NCI-H2171 treated with DMSO at 0.1 percent for 48 hours (cell line): Measurements from ENCODE around the gene TPST1.
"Not testable (repeated sequence)": the region's sequence is repeated elsewhere in the genome, so short reads cannot be mapped to it uniquely, and the experiment has no call there.

Source experiments
- DNase-seq: peaks from one replicate; lab custom pipeline; 2025; lab: John Stamatoyannopoulos, UW

The TPST1 gene

GRCh38 chr7:66204822-66205740 is at the start of gene TPST1:
Gene TPST1, plus strand, starts transcription at chr7:66205334. Its CDS starts 35,092 bp downstream, at chr7:66240426.
- DNase-seq: peak; percentile 91

GRCh38 chr7:66156035-66156434 is 49.1 kb upstream of the TPST1 start:
- not testable (repeated sequence) for DNase-seq

GRCh38 chr7:66157060-66157459 is 48.1 kb upstream of the TPST1 start:
- no peak for DNase-seq

DNA sequence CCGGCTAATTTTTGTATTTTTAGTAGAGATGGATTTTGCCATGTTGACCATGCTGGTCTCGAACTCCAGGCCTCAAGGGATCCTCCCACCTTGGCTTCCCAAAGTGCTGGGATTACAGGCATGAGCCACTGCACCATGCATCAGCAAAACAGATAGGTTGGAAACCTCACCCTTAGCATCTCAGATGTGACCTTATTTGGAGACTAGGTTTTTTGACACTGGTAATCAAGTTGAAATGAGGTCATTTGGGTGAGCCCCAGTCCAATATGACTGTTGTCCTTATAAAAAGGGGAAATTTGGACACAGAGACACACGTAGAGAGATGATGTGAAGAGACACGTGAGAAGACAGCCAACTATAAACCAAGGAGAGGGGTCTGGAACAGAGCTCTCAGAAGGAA is 42.5 kb upstream of the TPST1 start:
- DNase-seq: no peak

- DNase-seq: no peak
Observed at GRCh38 chr7:66163186-66163610, 41.9 kb upstream of the TPST1 start.

DNA sequence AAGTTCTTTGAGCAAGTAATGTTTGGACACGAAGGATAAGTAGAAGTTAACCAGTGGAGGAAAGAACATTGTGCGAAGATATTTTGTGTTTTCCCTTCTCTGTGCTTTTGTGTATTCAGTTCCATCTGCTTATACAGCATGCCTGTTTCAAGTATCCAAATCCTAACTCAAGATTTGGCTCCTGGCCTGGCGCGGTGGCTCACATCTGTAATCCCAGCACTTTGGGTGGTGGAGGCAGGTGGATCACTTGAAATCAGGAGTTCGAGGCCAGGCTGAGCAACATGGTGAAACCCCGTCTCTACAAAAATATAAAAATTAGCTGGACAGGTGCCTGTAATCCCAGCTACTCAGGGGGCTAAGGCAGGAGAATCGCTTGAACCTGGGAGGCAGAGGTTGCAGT is 40.8 kb upstream of the TPST1 start:
- DNase-seq: no peak

GRCh38 chr7:66167773-66168387 is 37.3 kb upstream of the TPST1 start:
- DNase-seq: no peak

DNA sequence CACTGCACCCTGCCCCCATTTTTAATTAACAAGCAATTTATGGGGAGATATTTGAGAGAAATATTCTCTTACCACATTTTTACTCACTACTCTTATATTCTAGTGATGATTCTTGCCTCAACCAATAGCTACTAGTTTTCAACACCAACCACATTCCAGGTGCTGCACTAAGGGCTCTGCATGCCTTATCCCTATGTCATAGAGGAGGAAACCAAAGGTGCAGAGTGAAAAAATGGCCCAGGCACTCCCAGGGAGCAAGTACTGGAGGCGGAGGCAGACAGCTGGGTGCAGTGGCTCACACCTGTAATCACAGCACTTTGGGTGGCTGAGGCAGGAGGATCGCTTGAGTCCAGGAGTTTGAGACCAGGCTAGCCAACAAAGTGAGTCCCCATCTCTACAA is 35.5 kb upstream of the TPST1 start:
- DNase-seq: no peak

- peak; percentile 33 for DNase-seq
Observed at GRCh38 chr7:66170309-66171231, 34.6 kb upstream of the TPST1 start.

GRCh38 chr7:66172536-66173401 is 32.4 kb upstream of the TPST1 start:
- DNase-seq: peak; percentile 83

DNA sequence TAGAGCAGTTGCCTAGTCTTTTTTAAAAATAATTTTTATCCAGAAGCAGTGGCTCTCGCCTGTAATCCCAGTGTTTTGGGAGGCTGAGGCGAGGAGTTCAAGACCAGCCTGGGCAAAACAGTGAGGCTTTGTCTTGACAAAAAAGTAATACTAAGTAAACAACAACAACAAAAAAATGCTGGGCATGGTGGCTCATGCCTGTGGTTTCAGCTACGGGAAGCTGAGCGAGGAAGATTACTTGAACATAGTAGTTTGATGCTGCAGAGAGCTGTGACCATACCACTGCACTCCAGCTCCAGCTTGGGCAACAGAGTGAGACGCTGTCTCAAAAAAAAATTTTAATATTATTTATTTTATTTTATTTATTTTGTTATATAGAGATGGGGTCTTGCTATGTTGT is 31.3 kb upstream of the TPST1 start:
- no peak for DNase-seq

- not testable (repeated sequence) for DNase-seq
Observed at GRCh38 chr7:66175006-66175405, 30.1 kb upstream of the TPST1 start.

GRCh38 chr7:66176914-66177313 is 28.2 kb upstream of the TPST1 start:
- DNase-seq: no peak

GRCh38 chr7:66178258-66178657 is 26.9 kb upstream of the TPST1 start:
- DNase-seq: no peak

- DNase-seq: no peak
Observed at GRCh38 chr7:66181329-66181728, 23.8 kb upstream of the TPST1 start.

GRCh38 chr7:66181845-66182244 is 23.3 kb upstream of the TPST1 start:
- no peak for DNase-seq

GRCh38 chr7:66182920-66183319 is 22.2 kb upstream of the TPST1 start:
- no peak for DNase-seq

- no peak for DNase-seq
Observed at GRCh38 chr7:66183700-66184099, 21.4 kb upstream of the TPST1 start.

DNA sequence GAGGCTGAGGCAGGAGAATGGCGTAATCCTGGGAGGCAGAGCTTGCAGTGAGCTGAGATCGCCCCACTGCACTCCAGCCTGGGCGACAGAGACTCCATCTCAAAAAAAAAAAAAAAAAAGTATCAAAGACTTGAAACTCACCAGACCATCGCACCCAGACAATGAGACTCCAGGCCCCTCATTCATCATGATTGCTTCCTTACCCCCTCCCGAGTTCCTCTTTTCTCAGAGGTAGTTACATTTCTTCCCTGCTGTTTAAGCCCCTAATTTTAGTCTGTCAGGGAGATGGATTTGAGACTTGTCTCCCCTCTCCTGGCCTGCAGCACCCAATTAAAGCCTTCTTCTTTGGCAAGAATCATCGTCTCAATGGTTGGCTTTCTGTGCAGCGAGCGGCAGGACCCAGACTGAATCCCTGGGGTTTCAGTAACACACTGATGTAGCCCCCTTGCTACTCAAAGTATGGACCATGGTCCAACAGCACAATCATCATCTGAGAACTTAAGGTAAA is 19.4 kb upstream of the TPST1 start:
- DNase-seq: no peak

DNA sequence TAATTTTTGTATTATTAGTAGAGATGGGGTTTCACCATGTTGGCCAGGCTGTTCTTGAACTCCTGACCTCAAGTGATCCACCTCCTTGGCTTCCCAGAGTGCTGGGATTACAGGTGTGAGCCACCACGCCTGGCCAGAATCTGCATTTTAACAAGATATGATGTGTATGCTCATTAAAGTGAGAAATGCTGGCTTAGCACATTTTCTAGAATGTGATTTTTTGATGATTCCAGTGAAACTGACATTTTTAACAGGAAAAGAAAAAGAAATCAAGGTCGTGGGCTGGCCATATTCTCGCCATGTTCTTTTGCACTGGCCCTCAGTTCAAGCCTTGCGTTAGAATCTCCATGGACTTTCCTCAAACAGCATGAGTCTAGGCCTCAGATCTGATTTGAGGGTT is 18.1 kb upstream of the TPST1 start:
- no peak for DNase-seq

- no peak for DNase-seq
Observed at GRCh38 chr7:66187905-66188304, 17.2 kb upstream of the TPST1 start.
